Measurements from ENCODE around the gene ZBTB46.
A peak's percentile ranks its signal among the peaks of the same experiment; 100 is the strongest.

Gene ZBTB46

DNA sequence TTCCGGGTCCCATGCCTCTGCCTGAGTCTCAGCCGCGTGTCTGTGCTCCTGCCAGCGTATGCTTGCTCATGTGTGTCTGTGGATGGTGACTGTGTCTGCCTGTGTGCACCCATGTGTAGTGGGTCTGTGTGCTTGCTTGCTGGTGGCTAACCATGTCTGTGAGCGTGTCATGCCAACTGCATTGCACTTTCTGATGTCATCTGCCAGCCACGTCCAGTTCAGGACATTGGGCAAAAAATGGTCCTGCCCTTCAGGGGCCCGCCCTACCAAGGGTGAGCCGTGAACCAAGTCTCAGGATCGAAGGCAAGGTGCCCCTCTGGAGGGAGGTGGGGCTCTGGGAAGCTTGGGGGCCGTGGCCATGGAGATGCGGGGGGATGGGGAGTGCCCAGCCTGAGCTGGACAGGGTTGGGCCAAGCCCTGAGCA, 9.4 kb upstream of the ZBTB46 start:
- H3K27ac ChIP-seq: no peak overlapping the region
- POLR2A ChIA-PET (ENCODE audit: low non-redundant PET): no interaction called here
- CTCF ChIA-PET: interaction anchor here (0.7 kb wide), 1 partner anchor 793 kb away, joined by 4 read pairs; no protein-coding TSS in a partner anchor
- no peak for DNase-seq (ENCODE audit: low spot score)
- TF ChIP-seq, protein P1, sequence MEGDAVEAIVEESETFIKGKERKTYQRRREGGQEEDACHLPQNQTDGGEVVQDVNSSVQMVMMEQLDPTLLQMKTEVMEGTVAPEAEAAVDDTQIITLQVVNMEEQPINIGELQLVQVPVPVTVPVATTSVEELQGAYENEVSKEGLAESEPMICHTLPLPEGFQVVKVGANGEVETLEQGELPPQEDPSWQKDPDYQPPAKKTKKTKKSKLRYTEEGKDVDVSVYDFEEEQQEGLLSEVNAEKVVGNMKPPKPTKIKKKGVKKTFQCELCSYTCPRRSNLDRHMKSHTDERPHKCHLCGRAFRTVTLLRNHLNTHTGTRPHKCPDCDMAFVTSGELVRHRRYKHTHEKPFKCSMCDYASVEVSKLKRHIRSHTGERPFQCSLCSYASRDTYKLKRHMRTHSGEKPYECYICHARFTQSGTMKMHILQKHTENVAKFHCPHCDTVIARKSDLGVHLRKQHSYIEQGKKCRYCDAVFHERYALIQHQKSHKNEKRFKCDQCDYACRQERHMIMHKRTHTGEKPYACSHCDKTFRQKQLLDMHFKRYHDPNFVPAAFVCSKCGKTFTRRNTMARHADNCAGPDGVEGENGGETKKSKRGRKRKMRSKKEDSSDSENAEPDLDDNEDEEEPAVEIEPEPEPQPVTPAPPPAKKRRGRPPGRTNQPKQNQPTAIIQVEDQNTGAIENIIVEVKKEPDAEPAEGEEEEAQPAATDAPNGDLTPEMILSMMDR (conservative IDR thresholded peaks at IDR 0.05; ENCODE audit: low read depth): no peak

DNA sequence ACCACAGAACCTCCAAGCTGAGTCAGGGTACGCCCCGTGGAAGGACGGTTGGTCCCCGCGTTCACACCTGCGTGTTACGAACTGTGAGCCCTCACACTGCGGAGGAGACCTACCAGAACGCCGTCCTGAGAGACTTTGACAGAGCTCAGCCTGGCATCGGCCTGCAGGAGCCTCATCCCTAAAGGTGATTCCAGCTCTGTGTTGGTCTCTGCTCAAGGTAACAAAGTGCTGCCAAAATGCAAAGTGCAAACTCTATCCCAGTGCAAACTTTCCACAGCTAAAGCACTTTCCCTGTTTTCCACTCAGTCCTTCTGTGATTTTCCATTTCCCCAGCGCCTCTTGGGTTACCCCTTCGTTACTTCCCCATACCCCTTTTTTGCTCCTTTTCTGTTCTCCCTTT, 8.6 kb upstream of the ZBTB46 start:
- POLR2A ChIA-PET (ENCODE audit: low non-redundant PET): no interaction called here
- TF ChIP-seq, protein P1 (conservative IDR thresholded peaks at IDR 0.05; ENCODE audit: low read depth): no peak
- CTCF ChIA-PET: interaction anchor here (0.7 kb wide), 1 partner anchor 792 kb away, joined by 4 read pairs; no protein-coding TSS in a partner anchor
- no peak overlapping the region for H3K27ac ChIP-seq
- DNase-seq (ENCODE audit: low spot score): no peak

DNA sequence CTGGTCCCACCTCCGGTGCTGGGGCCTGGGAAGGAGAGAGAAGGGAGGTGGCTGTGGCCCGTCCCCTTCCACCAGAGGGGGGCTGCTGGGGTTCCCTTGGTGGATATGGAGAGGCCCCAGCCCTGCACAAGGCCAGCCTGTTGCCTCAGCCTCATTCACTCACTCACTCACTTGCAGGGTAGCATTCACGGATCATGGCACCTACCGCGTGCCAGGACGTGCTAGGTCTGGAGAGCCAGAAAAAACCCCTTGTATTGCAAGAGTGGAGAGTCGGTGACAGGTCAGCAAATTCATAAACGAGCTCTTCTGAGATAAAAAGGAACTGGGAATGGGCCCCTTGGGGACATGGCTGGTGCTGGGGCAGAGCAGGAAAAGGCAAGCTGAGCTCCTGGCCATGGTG, 6.4 kb upstream of the ZBTB46 start:
- peak overlapping the region; percentile 21 for H3K27ac ChIP-seq
- TF ChIP-seq, protein P1 (conservative IDR thresholded peaks at IDR 0.05; ENCODE audit: low read depth): no peak
- CTCF ChIA-PET: interaction anchor here (0.7 kb wide), 1 partner anchor 77 kb away, joined by 3 read pairs; no protein-coding TSS in a partner anchor
- POLR2A ChIA-PET (ENCODE audit: low non-redundant PET): no interaction called here
- DNase-seq (ENCODE audit: low spot score): no peak

DNA sequence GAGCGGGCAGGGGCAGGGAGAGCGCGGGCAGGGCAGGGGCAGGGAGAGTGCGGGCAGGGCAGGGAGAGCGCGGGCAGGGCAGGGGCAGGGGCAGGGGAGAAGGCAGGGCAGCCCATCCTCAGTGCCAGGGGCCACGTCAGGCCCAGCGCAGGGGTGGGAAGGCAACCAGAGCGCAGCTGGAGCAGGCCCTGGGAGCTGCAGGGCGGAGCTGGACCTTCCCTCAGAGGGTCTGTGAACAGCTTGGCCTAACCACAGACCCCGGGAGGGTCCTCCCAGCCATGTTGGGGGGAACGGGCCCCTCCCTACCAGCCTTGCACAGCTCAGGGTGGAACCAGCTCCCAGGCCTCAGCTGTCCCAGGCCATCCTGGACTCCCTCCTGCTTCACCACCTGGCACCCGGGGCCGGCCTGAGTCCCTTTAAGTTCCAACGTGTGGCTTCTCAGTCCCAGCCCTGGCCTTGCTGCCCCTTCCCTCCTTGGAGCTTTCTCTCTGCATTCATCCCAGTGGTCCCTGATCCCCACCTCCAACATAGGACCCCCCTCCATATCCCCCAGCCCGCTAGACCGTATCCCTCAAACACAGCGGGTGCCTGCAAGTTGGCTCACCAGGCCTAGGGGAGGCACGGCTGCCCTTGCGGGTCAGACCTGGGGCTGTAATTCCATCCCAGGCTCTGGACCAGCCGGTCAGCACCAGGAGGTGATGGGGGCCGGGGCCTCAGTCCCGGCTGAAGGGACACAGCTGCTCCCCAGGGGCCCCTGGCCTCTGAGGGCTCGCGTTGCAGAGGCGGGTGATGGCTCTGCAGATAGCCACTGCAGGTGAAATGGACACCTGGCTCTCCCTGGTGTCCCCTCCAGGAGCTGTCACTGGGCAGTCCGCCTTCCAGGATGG, 5.6 kb upstream of the ZBTB46 start:
- peak overlapping the region; percentile 21 for H3K27ac ChIP-seq
- no peak for DNase-seq (ENCODE audit: low spot score)
- POLR2A ChIA-PET (ENCODE audit: low non-redundant PET): no interaction called here
- TF ChIP-seq, protein P1 (conservative IDR thresholded peaks at IDR 0.05; ENCODE audit: low read depth): no peak
- CTCF ChIA-PET: interaction anchor here (0.5 kb wide), 1 partner anchor 58 kb away, joined by 3 read pairs; no protein-coding TSS in a partner anchor

DNA sequence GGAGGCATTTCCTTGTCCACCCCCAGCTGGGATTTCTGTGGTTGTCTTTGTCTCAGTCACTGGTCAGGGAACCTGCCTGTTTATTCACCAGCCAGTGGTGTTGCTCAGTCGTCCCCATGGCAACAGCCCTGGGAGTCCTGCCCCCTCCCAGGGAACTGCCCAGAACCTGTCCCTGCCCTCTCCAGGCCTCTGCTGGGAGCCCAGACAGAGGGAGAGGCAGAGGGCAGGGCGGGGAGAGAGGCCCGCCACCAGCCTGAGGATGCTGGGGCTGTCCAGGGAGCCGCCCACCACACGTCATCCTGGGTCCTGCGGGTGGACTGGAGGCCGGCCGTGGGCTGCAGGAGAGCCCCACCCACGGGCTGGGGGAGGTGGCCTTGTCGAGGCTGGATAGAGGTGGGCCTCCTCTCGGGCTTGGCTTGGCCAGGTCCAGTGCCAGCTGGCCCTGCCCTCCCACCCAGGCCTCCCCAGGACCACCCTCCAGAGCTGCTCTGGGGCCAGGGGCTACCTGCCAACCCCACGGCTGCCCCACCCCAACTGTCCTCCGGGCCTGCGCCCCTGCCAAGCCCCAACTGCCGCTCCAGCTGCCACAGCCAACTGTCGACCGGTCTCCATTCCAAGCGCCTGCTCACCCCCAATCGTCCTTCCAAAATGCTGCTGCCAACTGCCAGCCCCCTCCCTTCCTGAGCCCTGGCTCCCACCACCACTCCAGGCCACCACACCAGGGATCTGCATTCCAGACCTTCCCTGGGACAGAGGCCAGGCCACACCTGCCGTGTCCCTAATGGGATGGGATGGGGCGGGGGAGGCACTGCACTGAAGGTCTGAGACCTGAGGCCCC, 4.2 kb upstream of the ZBTB46 start:
- peak overlapping the region; percentile 45; the same call in 1 of the 2 replicates for H3K27ac ChIP-seq
- ChIA-PET CTCF (interaction anchor here (0.7 to 1.1 kb wide), 3 partner anchors 106 to 139 kb away, joined by 3 read pairs; no protein-coding TSS in a partner anchor), POLR2A (ENCODE audit: low non-redundant PET) (interaction anchor here (0.6 kb wide), 1 partner anchor 31 kb away, joined by 5 read pairs; no protein-coding TSS in a partner anchor)
- peak; percentile 99 for DNase-seq (ENCODE audit: low spot score)
- TF ChIP-seq, protein P1 (conservative IDR thresholded peaks at IDR 0.05; ENCODE audit: low read depth): no peak

DNA sequence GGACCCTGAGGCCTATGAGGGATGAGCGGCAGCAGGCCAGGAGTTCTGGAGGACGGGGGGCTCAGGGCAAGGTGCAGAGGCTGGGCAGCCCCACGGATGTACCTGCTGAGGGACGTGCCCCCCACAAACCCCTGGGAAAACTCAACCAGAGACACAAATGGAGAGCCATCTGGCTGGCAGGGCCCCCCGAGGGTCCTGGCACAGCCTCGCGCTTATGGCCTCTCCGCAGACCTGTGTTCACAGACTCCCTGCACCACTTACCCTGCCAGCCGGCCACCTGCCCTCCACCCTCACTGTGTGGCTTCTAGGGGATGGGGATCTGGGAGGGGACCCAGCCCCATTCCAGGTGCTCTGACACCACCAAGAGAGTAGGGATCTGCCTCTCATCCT, 3.4 kb upstream of the ZBTB46 start:
- POLR2A ChIA-PET (ENCODE audit: low non-redundant PET): no interaction called here

More for the DNA sequence above, 3.4 kb upstream of the ZBTB46 start:
- DNase-seq (ENCODE audit: low spot score): no peak
- TF ChIP-seq, protein P1 (conservative IDR thresholded peaks at IDR 0.05; ENCODE audit: low read depth): no peak
- CTCF ChIA-PET: interaction anchor here (0.7 to 1.1 kb wide), 3 partner anchors 105 to 140 kb away, joined by 3 read pairs; no protein-coding TSS in a partner anchor
- no peak overlapping the region for H3K27ac ChIP-seq

All from RWPE1 (cell line).